HG02852 (cell line): ENCODE results near the gene CCKAR.

Source experiments
- ATAC-seq: cut with Tn5 transposase; IDR thresholded peaks from one replicate; pipeline ENCODE4 v1.9.1; 2021; ENCODE audit warnings: mild to moderate bottlenecking, moderate library complexity; ENCODE audit not compliant: unreplicated experiment

Gene CCKAR

GRCh38 chr4:26491449-26492170 is 1.3 kb upstream of the CCKAR start:
- ATAC-seq: no peak

GRCh38 chr4:26490960-26491284 is 638 bp upstream of the CCKAR start:
- ATAC-seq: no peak

- no peak for ATAC-seq
These were observed 941 bp downstream of the CCKAR start for GRCh38 chr4:26489101-26489985.

- ATAC-seq: no peak
These were observed 4.6 kb downstream of the CCKAR start for GRCh38 chr4:26485684-26486083.

GRCh38 chr4:26484516-26484915 is 5.8 kb downstream of the CCKAR start:
- no peak for ATAC-seq

- no peak for ATAC-seq
These were observed 6.2 kb downstream of the CCKAR start for GRCh38 chr4:26484032-26484515.

- ATAC-seq: no peak
These were observed 7.5 kb downstream of the CCKAR start for GRCh38 chr4:26482508-26483462.

- ATAC-seq: no peak
These were observed 12.0 kb downstream of the CCKAR start for GRCh38 chr4:26478330-26478729.

- no peak for ATAC-seq
These were observed 13.7 kb downstream of the CCKAR start for GRCh38 chr4:26476545-26476944.

GRCh38 chr4:26475716-26476115 is 14.6 kb downstream of the CCKAR start:
- ATAC-seq: no peak

- no peak for ATAC-seq
These were observed 15.7 kb downstream of the CCKAR start for GRCh38 chr4:26474551-26474950.

- no peak for ATAC-seq
These were observed 16.4 kb downstream of the CCKAR start for GRCh38 chr4:26473893-26474292.

- ATAC-seq: no peak
These were observed 18.4 kb downstream of the CCKAR start for GRCh38 chr4:26471890-26472289.

- ATAC-seq: no peak
These were observed 21.3 kb downstream of the CCKAR start for GRCh38 chr4:26468977-26469376.

- no peak for ATAC-seq
These were observed 21.9 kb downstream of the CCKAR start for GRCh38 chr4:26468283-26468949.

- ATAC-seq: no peak
These were observed 22.6 kb downstream of the CCKAR start for GRCh38 chr4:26467724-26468123.

- ATAC-seq: no peak
These were observed 23.6 kb downstream of the CCKAR start for GRCh38 chr4:26466578-26467270.

- no peak for ATAC-seq
These were observed 25.7 kb downstream of the CCKAR start for GRCh38 chr4:26464420-26465095.

GRCh38 chr4:26463386-26463785 is 26.9 kb downstream of the CCKAR start:
- ATAC-seq: no peak
